Measurements from ENCODE around the gene DGKI.

DGKI gene

DNA sequence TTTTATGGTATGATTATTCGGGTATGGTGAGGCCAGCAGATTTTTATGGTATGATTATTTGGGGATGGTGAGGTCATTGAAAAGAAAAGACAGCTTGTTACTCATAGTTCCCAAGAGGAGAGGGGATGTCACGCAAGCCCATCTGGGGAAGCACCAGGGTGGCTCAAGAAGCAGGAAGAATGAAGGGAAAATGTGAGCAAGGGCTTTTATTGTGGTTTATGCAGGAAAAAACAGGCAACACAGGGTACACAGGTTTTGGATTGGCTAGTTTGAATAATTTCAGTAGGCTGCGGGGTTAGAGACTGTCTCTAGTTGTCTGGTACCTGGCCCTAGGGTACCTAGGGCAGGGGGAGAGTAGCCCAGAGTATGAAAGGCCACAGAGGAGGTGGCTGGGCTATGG lies 26.8 kb upstream of the DGKI start:
- no peak for DNase-seq (ENCODE audit: extremely low read depth in 1 of 2, low read depth in 1 of 2)

DNA sequence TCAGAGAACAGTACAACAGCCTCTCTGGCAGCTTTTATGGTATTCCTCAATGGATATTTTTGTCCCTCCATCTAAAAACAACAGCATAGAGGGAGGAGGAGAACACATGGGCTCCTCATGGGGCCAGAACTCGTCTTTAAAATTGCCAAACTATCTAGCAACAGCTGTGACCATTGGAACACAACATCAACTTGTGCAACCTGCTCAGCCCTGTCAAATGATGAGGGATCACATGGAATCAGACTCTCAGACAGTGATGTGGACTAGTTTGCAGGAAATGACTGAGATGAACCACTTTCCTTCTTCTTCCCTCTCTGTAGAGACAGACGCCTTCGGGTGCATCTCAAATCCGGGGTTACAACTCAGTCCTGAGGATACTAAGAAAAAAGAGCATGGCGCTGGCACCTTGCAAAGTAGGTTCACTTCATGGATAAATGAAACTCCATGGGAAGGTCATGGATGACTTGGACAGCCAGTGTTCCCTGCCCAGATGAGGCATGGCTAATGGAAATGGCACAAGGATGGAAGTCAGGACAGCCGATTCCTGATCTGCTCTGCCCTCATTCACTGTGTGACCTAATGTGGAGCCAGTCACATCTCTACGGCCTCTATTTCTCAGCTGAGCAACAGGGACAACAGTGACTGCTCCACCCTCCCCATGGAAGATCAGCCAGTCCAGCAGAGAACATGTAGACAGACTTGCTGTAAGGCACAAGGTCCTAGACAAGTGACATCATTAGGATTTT lies 24.6 kb upstream of the DGKI start:
- DNase-seq (ENCODE audit: extremely low read depth in 1 of 2, low read depth in 1 of 2): no peak

GRCh38 chr7:137870684-137871083 lies 23.9 kb upstream of the DGKI start:
- DNase-seq (ENCODE audit: extremely low read depth in 1 of 2, low read depth in 1 of 2): no peak

- DNase-seq (ENCODE audit: extremely low read depth in 1 of 2, low read depth in 1 of 2): no peak
Observed at GRCh38 chr7:137870078-137870477, 23.3 kb upstream of the DGKI start.

DNA sequence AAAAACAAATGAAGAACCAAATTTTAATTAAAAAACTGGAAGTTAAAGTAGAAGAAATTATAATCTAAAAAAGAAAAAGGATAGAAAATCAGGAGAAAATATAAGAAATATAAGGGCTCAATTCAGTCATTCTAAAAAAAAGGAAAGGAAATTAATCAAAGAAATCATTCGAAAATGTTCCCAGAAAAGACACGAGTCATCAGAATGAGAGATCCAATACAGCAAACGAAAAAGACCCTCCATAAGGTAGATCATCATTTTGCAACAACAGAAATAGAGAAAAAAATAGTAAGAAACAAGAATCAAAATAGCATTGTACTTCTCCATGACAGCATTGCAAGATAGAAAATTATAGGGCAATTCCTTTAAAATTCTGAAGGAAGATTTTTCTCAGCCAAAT lies 22.5 kb upstream of the DGKI start:
- no peak for DNase-seq (ENCODE audit: extremely low read depth in 1 of 2, low read depth in 1 of 2)

DNA sequence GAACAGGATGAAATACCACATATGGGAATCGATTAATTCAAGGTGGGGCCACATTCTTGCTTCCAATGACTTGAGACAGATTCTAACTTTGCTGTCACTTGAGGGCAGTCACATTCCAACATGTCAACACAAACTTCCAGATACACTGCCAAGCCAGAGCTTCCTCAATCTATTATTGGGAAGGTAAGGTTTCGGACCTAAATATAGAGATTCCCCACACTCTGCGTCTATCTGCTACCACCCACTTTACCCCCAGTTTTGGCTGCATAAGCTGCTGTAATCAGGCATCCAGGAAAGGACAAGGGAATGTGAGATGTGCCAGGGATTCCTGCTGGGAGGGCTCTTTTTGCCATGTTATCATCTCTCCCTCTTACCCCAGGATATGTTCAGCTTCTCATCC lies 20.5 kb upstream of the DGKI start:
- DNase-seq (ENCODE audit: extremely low read depth in 1 of 2, low read depth in 1 of 2): no peak

GRCh38 chr7:137865764-137866163 lies 19.0 kb upstream of the DGKI start:
- no peak for DNase-seq (ENCODE audit: extremely low read depth in 1 of 2, low read depth in 1 of 2)

- no peak for DNase-seq (ENCODE audit: extremely low read depth in 1 of 2, low read depth in 1 of 2)
Observed at GRCh38 chr7:137862964-137863363, 16.2 kb upstream of the DGKI start.

GRCh38 chr7:137862358-137862757 lies 15.6 kb upstream of the DGKI start:
- DNase-seq (ENCODE audit: extremely low read depth in 1 of 2, low read depth in 1 of 2): no peak

GRCh38 chr7:137860542-137860941 lies 13.8 kb upstream of the DGKI start:
- no peak for DNase-seq (ENCODE audit: extremely low read depth in 1 of 2, low read depth in 1 of 2)

DNA sequence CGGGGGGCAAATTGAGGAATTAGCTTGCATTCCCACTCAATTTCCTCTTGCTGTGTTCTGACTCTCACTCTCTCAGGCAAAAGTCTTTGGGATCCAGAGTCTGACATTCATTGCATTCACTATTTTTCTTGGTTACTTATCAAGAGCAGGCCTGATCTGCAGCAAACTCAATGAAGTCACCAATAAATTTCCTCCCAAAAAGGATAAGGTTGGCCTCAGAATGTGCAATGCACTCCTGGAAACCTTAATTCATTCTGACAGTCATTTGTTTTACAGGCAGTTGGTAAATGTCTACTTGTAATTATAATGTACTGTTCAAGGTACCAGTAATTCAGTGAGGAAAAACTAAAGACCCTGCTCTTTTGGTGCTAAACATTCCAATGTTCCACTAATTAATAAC lies 6.3 kb upstream of the DGKI start:
- no peak for DNase-seq (ENCODE audit: extremely low read depth in 1 of 2, low read depth in 1 of 2)

- DNase-seq (ENCODE audit: extremely low read depth in 1 of 2, low read depth in 1 of 2): no peak
Observed at GRCh38 chr7:137852108-137852507, 5.3 kb upstream of the DGKI start.

DNA sequence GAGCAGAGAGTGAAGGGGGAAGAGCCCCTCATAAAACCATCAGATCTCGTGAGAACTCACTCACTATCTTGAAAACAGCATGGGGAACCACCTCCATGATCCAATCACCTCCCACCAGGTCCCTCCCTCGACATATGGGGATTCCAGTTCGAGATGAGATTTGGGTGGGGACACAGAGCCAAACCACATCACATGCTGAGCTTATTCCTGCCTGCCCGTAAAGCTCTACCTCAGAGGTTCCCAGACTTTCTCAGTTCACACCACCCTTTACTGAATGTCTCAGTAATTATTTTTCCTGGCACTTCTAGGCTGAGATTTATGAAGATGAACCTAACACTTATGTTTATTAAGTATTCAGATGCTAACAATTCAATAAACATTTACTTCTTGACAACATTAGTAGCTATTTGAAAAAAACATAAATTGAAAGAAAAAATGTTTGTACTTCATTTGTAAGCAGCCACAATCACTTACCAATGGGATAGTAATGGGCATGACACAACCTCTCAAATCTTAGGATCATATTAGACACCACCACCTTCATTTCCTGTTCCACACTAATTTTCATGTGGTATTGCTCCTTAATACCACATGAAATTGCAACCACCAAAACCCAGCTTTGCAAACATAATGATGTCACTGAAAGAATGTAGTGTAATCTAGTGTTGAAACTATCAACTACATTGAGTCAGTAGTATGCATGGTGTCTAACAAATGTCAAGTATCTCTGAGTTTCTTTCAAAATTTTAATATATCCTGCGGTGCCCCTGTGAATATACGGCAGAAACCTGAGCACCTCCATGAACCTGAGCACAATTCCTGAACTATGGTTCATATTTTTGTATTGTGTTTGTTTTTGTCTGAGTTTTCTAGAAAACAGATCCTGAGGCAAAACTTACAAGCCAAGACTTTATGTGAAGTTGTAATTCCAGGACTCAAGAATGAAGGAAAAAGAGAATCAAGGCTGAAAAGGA lies 4.5 kb upstream of the DGKI start:
- no peak for DNase-seq (ENCODE audit: extremely low read depth in 1 of 2, low read depth in 1 of 2)

DNA sequence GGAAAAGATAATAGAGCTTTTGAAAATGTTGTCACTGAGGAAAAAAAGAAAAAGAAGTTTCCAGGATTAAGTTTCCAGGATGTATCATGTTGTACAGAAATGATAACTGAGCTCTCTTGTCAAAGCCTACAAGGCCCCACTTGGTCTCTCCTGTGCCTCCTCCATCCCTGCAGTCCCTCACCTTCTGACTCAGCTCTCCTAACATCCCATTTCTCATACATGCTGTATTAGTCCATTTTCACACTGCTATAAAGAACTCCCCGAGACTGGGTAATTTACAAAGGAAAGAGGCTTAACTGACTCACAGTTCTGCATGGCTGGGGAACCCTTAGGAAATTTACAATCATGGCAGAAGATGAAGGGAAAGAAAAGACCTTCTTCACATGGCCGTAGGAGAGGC lies 3.8 kb upstream of the DGKI start:
- no peak for DNase-seq (ENCODE audit: extremely low read depth in 1 of 2, low read depth in 1 of 2)

- no peak for DNase-seq (ENCODE audit: extremely low read depth in 1 of 2, low read depth in 1 of 2)
Observed at GRCh38 chr7:137848095-137848494, 1.3 kb upstream of the DGKI start.

DNA sequence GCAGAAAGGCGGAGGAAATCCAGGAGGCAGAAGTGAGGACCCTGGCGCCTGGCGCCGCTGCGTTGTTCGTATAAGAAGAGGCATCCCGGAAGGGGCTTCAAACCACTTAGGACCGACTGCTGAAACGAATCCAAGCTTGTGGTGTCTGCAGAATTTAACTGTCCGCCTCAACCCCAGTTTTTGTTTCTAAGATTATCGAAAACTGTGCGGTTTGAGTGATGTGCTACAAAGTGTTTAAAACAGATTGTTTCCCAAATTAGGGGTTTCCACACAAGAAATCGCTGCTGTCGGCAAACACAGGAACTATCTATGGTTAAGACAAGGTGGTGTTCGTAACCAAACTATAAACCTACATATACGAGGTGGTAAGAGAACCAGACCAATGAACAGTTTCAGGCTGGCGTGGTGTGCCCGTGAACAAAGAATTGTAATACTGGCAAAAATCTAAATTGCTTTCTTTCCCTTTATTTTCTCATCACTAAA lies 835 bp upstream of the DGKI start:
- DNase-seq (ENCODE audit: extremely low read depth in 1 of 2, low read depth in 1 of 2): no peak

DNA sequence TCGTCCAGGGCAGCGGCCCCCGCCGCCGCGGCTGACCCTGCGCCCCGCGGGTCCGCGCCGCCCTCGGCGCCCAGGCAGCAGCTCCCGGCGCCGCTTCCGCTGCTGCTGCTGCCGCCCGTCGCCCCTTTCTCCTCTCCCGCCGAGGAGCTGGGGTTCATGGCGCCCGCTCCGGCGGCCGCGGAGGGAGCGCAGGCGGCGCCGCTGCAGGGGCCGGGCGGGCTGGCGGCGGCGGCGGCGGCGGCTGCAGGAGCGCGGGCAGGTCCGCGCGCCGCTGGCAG lies 286 bp downstream of the DGKI start:
- DNase-seq (ENCODE audit: extremely low read depth in 1 of 2, low read depth in 1 of 2): no peak

- DNase-seq (ENCODE audit: extremely low read depth in 1 of 2, low read depth in 1 of 2): no peak
Observed at GRCh38 chr7:137844677-137845425, 1.9 kb downstream of the DGKI start.

DNA sequence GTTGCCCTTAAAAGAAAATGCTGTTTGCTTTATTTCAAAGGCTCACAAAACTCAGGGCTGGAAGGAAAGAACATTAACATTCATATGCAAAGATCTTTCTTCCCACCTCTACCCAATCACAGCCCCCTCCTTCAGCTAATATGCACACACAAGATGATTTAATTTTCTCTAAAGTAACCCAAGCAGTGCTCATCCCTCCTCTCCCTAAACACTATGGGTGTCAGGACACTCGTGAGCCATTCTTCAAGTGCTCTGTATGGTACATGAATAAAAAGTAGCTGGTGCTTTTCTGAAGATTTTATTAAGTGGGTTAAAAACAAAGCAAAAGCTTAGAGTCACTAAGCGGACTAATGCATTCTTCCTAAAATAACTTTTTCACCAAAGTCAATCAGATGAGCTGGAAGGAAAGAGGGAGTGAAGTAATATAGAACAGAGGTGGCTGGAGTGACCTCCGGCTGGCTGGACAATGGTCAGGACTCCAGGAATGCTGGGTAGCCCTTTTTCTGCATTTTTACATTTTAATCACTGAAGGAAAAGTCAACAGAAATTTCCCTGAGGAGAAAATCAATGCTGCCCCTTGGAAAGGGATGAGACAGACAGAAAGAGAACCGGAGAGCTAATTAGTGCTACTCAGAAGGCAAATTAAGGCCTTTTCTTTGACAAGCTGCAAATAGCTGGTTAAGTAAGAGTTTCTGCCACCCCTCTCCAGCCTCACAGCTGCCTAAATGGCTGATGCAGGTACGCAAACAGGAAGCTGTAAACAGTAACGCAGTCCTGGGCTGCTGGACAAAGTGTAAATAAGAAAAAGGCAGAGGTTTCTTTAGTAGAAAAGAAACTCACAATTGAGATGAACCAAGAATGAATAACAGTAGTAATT lies 6.6 kb downstream of the DGKI start:
- DNase-seq (ENCODE audit: extremely low read depth in 1 of 2, low read depth in 1 of 2): no peak

DNA sequence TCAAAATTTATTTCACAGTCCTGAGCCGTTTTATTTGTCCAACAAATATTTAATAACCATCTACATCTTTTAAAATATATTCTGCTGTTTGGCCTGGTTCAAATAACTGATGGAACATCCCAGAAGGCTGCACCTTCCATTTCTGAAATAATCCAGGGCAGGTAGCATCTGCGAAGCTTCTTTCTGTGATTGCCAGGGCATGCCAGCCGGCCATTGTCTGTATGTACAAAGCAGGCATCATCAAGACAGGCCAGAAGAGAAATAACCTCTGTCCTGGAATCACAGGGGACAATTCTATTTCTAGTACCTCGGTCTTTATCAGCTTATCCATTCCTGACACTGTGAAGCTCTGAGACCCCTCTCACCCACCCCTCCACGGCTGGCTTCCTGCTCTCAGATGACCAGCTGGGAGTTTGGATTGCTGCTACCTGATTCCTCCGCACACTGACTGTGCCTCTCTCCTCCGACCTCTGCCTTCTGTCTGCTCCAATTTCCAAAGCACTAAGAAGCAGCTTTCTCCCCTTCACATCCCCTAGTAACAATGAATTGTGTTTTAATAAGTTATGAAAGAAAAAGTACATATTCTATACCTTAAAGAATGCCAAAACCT lies 8.0 kb downstream of the DGKI start:
- no peak for DNase-seq (ENCODE audit: extremely low read depth in 1 of 2, low read depth in 1 of 2)

Data from activated CD8-positive, alpha-beta memory T cell treated with anti-CD3 and anti-CD28 coated beads for 1 hour (primary cell).